HG03565 (cell line): Measurements from ENCODE around the gene ATG7.

Experiments
- ATAC-seq: cut with Tn5 transposase; IDR thresholded peaks from one replicate; pipeline ENCODE4 v1.9.1; 2021; ENCODE audit warnings: mild to moderate bottlenecking, moderate library complexity; ENCODE audit not compliant: unreplicated experiment

Gene ATG7

DNA sequence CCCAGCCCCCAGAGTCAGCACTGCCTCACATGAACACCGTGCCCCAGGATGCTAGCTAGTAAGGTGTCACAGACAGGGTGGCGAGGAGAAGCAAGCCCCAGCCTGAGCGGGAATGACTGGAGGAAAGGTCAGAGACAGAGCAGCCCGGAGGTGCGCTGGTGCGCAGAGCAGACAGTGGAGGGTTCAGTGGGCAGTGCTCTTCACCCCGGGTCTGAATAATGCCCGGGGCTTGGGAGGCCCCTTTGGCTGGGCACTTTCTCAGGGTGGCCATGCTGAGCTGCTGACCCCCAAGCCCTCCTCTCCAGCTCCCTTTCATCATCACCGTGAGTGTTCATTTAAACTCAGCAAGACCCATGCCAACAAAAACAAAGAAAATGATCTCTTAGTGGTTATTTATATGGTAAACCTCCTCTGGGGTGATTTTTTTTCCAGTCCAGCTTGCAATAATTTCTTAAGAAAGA, 260.8 kb downstream of the ATG7 start:
- no peak for ATAC-seq

DNA sequence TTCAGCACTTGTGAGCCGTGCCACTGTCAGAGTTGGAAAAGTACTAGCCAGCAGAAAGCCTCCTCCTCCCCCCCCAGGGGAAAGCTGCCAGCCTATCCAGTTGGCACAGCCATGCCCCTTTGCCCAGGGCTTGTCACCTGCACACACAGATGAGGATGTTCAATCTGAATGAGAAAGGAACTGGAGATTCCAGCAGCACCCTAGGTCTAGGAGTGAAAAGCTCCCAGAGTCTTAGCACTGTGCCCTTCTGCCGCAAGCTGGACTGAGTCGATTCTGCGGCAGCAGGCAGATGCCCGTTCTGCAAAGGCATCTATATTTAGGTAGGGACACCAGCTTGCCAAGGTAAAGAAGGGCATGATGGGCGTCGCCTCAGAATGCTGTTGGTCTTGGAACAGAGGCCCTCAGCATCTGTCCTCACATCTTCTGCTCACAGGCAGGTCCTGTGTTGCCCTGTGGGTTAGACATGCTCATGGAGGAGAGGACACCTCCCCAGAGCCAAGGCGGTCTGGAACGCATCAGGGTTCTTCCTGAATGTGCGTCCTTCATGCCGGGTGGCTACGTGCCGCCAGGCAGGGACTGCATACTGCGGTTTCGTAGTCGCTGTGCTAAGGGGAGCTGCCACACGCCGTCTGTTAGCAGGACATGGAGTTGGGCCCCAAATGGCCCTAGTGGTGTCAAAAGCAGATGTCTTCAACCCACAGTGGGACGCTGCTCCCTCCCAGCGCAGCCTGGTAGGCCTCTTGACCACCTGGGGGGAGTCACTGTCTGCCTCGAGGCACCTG, 262.0 kb downstream of the ATG7 start:
- no peak for ATAC-seq

DNA sequence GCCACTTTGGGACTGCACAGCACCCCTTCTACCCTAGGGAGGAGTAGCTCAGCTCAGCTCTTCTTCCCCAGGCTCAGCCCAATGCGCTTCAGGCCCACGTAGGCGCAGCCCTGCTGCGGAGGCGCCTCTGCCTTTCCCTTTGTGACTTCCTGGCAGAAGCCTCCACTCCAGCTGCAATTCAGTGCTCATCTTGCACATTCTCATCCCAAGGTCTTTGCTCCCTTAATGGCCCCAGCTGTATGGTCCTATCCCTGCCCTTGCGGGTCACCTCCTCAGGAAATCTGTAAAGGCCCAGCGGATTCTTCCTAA, 262.6 kb downstream of the ATG7 start:
- no peak for ATAC-seq

DNA sequence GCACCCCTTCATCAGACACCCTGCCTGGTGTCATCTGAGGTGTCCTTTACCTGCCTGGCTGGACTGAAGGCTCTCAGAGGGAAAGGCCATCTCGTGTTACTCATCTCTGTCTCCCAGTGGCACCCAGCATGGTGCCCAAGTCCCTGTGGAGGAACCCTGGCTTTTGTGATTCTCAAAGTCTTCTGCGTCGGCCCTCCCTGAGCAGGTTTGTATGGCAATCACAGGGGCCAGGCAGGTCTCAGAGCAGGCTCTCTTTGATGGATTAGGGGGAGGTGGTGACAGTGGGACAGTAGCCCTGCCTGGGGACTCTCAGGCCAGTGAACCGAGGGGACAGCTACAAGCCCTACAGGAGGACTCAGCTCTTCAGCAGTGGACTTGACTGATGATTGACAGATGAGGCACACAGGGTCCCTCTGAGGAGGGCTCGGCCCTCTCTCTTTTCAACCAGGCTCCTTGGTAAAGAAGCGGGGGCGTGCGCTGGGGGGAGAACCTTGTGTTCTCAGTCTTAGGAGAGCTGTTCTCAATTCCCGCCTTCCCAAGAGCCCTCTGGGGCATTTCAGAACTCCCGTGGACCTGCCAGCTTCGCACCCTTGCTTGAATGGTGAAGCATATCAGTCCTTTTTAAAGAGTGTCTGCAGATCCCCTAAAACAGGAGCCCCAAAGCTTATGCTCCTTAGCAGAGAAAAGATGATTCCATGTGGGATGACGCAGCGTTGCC, 263.2 kb downstream of the ATG7 start:
- ATAC-seq: no peak

DNA sequence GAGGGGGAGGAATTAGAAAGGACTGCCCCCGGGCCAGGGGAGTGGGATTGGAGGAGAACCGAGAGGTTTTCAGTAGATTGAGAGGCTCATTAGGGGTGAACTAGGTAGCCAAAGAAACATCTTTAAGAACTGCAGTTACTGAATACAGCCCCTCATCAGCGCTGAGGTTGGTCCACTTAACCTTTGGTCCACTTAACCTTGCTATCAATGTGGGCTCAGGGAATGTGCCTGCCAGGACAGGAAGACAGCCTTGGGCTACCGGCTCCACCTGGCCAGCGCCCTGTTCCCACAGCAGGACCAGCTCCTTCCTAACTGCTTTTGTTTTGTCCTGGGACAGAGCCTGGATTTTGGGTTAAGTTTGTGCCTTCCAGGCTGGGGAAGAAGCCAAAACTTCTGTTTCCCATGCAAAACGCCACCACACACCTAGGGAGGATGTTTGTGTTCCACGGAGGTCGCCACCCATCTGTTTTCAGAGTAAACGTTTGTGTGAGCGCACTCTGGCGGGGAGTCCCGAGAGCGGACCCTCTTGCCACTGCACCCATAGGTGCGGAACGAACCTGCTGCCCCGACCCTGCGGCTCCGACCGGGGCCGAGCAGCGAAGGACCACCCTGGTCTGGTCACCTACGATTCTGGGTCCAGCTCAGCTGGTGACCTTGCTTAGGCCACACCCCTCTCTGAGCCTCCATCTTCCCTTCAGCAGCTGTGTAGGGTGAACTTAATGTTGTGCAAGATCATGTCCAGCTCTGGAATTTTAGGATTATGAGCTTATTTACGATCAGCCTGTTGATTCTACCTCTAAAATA, 264.1 kb downstream of the ATG7 start:
- ATAC-seq: no peak

DNA sequence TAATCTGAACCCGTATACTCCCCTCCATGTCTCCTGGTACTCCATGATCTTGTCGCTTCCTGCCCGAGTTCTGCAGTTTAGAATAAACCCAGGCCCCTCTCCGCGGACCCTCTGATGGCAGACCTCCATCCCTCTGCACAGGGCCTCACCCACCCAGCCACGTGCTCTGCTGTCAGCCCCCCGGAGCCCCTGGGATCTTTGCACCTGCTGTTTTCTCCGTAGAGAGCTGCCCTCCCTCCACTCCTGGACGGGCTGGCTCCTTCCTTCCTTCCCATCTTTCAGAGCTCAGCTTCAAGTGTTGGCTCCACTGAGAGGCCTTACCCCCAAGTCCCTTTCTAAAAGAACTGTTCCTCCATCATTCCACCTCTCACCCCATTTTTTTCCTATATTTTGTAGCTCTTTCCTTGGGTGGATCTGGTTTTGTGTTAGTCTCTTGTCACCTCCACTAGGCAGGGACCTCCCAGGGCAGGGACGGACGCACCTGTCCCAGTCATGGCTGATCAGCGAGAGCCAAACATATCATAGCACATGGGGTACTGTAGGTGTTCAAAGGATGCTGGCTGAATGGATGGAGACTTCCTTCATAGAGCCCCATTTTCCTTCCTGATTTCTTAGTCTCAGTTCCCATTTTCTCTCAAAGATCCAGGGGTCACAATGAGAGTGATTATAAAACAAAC, 264.9 kb downstream of the ATG7 start:
- no peak for ATAC-seq

DNA sequence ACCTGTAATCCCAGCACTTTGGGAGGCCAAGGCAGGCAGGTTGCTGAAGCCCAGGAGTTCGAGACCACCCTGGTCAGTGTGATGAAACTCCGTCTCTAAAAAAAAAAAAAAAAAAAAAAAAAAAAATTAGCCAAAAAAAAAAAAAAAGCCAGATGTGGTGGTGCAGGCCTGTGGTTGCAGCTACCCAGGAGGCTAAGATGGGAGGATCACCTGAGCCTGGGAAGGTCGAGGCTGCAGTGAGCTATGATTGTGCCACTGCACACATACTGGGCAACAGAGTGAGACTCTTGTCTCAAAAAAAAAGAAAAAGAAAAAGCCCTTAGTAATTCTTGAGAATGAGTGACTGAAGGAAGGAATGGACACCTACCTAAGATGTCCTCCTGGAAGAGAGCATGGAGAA, 266.4 kb downstream of the ATG7 start:
- ATAC-seq: no peak

DNA sequence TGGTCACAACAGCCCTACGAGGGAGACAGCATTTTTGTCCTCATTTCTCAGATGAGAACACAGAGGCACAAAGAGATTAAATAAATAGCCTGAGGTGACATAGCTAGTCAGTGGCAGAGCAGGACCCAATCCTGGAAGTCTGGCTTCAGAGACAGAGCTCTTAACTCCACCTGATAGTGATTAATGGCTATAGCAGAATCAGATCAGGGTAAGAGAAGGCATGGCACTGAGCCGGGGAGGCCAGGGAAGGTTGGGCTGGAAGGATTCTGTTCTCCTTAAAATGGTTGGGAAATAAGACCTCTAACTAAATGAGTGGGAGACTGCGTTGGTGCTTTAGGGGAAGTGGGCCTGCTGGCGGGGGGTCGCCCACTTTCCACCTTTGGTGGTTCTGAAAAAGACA, 267.0 kb downstream of the ATG7 start:
- no peak for ATAC-seq

DNA sequence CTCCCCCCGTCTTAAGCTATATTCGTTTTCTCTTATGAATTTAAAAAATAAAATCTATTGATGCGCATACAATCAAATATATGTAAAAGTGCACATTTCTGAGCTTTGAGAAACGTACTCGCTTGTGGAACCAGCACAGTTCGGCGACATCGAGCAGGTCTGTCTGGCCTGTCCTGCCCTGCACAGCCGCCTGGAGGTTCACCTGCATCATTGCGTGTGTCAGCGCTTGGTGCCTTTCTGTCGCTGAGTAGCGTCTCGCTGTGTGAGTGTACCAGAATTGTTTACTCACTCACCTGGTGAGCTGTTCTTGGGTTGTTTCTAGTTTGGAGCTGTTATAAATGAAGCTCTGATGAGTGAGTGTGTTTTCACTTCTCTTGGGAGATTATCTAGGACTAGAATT, 267.5 kb downstream of the ATG7 start:
- ATAC-seq: no peak

DNA sequence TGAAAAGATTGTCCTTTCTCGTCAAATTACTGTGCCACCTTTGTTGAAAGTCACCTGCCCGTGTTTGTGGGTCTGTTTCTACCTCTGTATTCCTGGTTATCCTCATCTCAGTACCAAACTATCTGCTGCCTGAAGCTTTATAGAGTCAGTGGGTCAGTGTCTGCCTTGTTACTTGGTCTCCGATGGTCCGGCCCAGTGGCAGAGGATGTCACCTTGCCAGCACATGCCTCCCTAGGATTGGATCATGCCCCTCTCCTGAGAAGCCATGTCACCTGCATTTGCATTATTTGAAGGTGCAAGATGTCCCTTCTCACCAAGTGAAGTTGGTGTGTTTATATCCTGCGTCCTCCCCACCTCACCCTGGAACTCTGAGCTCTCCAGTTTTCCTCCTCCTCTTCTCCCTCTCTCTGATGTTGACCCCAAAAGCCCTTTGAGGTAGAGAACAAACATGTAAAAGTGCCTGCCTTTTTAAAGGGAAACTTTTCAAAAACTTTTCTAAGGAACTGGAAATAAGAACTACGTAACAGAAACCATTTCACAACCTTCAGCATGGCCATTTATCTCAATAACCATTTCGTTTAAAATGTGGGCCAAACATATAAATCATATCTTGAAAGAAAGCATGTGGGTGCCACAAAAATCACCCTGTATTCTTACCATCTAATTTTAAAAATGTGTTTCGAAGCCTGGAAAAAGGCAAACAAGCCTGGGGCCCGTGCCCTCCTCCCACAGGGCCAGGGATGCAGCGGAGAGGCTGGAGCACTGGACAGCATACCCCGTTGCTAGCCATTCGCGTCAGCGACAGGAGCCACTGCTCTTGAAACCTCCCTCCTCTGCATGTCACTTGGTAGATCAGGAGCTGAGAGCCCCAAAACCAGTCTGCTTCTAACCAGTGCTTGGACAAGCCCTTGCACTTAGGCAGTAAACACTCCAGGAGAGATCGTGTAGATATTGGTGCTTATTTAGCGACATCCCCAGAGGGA, 269.4 kb downstream of the ATG7 start:
- ATAC-seq: no peak

DNA sequence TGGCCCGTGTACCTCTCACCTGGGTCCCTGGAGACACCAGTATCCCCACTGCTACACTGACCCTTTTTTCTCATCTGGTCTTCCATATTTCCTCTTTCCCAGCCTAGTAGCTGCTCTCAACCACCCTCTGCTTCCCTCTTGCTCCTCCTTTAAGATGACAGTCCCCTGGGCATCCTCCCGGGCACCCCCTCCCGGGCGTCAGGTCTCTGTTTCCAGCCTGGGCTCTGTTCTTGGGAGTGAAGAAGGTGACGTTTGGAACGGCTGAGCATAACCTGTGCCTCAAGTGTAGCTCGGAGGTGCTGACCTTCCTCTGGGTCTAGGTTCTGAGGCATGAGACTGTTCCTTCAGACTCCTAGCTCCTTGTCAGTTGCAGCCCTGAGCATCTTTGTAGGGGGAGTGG, 270.4 kb downstream of the ATG7 start:
- no peak for ATAC-seq

DNA sequence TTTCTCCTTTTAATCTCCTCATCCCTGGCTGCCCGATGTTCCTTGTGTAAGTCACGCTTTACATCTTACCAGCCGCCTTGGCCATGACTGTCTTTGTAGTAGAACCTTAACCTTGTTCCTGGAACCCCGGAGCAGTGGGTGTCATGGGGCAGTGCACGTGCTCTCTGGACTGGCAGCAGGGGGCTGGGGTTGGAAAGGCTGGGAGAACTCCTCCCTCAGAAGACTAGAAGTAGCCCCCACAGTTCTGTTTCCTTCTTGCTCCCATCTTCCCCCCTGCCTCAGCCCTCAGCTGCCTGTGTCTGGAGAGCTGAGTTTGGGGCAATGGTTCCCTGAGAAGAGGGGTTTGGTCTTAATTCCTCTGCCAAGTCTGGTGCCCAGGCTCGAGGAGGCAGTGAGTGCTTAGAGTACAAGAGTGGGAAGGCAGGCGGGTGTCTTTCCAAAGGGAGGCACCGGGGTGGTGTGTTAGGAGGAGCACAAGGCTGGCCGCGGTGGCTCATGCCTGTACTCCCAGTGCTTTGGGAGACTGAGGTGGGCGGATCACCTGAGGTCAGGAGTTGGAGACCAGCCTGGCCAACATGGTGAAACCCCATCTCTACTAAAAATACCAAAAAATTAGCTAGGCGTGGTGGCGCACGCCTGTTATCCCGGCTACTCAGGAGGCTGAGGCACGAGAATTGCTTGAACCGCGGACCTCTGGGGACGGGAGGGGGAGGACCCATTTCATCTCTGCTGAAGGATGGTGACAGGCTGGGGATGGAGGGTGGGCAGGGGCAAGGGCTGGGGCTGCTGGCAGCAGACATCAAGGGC, 271.1 kb downstream of the ATG7 start:
- ATAC-seq: no peak

DNA sequence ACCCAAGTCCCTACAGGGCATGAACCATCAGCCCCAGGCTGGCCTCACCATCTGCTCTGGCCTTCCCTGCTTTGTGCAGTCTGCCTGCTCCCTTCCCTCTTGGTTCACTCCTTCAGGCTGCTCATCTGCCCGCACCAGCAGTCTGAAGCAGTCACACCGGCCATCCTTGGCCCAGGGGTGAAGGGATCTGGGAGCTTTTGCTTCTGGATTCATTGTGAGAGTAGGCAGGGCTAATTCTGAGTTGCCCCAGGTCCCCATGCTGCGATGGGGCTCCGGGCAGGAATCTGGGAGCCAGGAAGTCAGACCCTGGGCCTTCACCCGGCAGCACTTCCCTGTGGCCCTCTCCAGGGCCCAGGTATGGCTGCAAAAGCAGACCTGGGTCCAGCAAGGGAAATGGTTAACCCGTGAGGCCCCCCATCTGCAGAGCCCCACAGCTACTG, 271.8 kb downstream of the ATG7 start:
- no peak for ATAC-seq

DNA sequence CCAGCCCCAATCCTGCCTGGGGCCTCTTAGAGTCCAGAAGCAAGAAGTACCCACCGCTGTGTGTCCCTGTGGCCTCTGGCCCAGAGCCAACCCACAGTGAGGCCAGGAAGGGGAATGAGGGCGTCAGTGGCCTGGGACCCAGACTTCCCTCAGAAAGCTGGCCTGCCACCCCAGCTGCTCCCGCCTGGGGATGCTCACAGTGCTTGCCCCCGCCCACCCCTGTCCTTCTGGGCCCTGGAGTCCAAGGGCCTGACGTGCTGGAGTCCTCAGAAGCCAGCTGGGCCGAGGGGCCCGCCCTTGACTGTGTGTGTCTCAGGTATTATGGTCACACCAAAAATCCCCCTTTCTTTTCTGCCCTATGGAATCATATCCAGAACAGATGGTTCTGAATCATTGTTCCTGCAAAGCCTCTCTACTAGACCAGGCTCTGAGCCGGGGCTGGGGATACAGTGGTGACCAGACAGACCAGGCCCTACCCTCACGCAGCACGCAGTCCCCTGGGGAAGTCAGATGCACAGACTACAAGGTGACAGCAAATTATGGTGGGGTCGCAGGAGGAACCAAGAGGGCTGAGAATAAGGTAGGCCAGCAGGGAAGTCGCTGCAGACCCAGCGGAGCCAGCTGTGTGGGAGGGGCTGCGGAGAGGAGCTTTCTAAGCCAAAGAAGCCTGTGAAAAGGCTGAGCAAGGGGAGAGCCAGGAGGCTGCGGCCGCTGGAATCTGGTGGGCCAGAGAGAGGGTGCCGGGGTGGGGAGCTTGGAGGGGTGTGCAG, 272.4 kb downstream of the ATG7 start:
- no peak for ATAC-seq

DNA sequence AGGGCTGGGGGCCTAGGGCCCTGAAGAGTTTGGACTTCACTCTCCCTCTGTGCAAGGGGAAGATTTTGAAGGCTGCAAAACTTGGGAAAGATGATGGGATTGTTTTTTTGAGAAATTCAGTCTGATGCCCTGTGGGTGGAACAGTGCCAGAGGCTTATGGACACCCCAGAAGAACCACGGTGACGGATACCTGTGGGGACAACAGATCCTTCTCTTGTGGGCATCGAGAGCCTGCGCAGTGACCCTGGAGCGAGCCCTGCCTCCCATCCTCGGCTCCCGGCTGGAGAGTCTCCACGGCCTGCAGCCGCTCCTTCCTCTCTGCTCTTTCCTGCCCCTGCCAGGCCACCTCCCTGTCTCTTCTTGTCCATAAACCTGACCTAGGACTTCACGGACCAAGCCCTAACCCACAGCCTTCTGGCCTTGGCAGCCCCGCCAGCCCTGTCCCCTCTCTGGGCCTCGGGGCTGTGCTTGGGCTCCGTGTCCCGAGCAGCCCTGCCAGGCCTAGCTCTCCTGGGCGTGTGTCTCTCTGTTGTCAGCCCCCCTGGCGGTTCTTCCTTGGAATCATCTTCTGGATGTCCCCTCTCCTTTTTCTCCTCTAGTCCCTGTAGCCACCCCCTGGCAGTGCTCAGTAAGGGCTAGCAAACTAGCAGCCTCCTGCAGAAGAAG, 273.1 kb downstream of the ATG7 start:
- no peak for ATAC-seq

DNA sequence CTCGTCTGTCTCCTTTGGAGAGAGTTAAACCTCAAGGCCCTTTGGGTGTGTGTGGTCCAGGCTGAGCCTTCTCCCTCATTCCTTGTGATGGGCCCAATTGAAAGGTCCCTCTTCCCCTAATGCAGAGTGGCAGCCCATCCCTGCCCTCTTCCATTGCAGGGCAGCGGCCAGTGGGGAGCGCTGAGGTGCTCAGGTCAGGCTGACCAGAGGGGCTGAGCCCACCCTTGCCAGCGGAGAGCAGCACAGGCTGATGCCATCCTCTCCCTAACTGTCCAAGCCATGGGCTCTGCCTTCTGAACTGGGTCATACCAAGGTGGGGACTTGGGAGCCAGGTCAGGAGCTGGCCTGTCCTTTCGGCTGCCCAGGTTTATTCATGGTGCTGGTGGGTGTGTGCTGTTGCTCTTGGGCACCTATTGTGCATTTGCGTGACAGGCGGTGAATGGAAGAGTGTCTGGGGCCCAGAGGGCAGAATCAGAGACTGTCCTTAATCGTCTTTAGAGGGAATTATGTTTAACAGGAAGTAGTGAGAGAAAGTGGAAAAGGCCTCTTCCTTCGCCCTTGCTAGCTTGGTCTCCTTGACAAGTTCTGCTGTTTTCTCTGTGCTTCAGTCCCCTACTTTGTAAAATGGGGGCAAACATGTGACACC, 274.6 kb downstream of the ATG7 start:
- no peak for ATAC-seq

DNA sequence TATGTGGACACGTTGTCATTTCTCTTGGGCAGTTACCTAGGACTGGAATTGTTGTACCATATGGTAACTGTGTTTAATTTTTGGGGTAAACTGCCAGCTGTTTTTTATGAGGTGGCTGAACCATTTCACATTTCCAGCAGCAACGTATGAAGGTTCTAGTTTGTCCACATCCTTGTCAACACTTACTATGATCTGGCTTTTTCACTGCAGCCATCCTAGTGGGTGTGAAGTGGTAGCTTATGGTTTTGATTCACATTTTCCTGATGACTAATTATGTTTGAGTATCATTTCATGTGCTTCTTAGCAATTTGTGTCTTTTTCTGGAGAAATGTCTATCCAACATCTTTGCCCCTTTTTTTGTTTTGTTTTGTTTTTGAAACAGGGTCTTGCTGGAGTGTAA, 275.3 kb downstream of the ATG7 start:
- no peak for ATAC-seq
